H1 (cell line): ENCODE measurements around the gene IFNL2. TPM values are rescaled to one million over a fixed set of nuclear protein-coding genes. Genes with fewer than 3 reads are reported as not detected.

Source experiments
- CTCF ChIA-PET: fragments of 300-600 bp; sonication (Branson Sonifier 250); formaldehyde crosslinking; loops from one replicate; lab custom pipeline; 2021; ENCODE audit not compliant: partially characterized antibody; lab: Charles Lee
- POLR2A ChIA-PET: fragments of 300-600 bp; sonication (Branson Sonifier 250); formaldehyde crosslinking; loops from one replicate; lab custom pipeline; 2021; ENCODE audit warnings: inconsistent platforms; ENCODE audit not compliant: partially characterized antibody; lab: Charles Lee
- DNase-seq, 2 experiments: peaks; one replicate each; pipeline versions ENCODE4 v3.0.0 to v3.0.0-alpha.2; 2010 to 2022; ENCODE audit warnings: low spot score in 2 of 2, low read depth in 1 of 2, mixed read lengths in 1 of 2
- FAIRE-seq: peaks from 2 replicates; lab custom pipeline; 2011; peaks lifted over from hg19 to GRCh38; lab: Jason Lieb, UNC
- H2AFZ ChIP-seq: 2 replicates; pipeline ENCODE4 v1.8.1; 2012; ENCODE audit warnings: low read length, inconsistent platforms
- H2AK5ac ChIP-seq: 2 replicates; pipeline ENCODE4 v1.6.1; 2013; ENCODE audit warnings: low read depth, low read length
- H2BK120ac ChIP-seq: replicated peaks from 2 replicates; pipeline ENCODE3; 2013; ENCODE audit warnings: low read depth, low read length, inconsistent platforms
- H2BK12ac ChIP-seq: 2 replicates; pipeline ENCODE4 v1.6.1; 2013; ENCODE audit warnings: low read depth, low read length
- H2BK15ac ChIP-seq: 2 replicates; pipeline ENCODE4 v1.6.1; 2013; ENCODE audit warnings: low read length
- H2BK20ac ChIP-seq: 2 replicates; pipeline ENCODE4 v1.6.1; 2013; ENCODE audit warnings: low read length
- H2BK5ac ChIP-seq: 2 replicates; pipeline ENCODE4 v1.6.1; 2013; ENCODE audit warnings: low read depth, low read length
- H3K14ac ChIP-seq: 2 replicates; pipeline ENCODE4 v1.6.1; 2013; ENCODE audit warnings: inconsistent platforms; ENCODE audit not compliant: insufficient read length
- H3K18ac ChIP-seq: 2 replicates; pipeline ENCODE4 v1.6.1; 2013; ENCODE audit warnings: low read length; ENCODE audit errors: extremely low read depth
- H3K23ac ChIP-seq: 2 replicates; pipeline ENCODE4 v1.6.1; 2013; ENCODE audit warnings: inconsistent platforms; ENCODE audit not compliant: insufficient read length
- H3K23me2 ChIP-seq: 2 replicates; pipeline ENCODE4 v1.6.1; 2013; ENCODE audit warnings: low read depth, low read length
- H3K27ac ChIP-seq: 2 replicates; pipeline ENCODE4 v1.6.1; 2011; ENCODE audit warnings: low read depth, low read length, inconsistent platforms
- H3K27me3 ChIP-seq, 4 experiments: replicated peaks in 1 of 4; 1 replicate in 1 of 4; 2 replicates in 3 of 4; pipeline versions ENCODE4 v1.6.1 to v1.8.1; 2011 to 2013; ENCODE audit warnings: low read length in 3 of 4, mild to moderate bottlenecking in 3 of 4, inconsistent platforms in 2 of 4, mixed read lengths in 2 of 4, moderate library complexity in 1 of 4; ENCODE audit not compliant: control insufficient read depth in 3 of 4, insufficient read depth in 3 of 4; ENCODE audit errors: extremely low read depth in 1 of 4
- H3K36me3 ChIP-seq, 4 experiments: 2 replicates each; pipeline versions ENCODE4 v1.6.1 to v1.8.1; 2011 to 2013; ENCODE audit warnings: mild to moderate bottlenecking in 4 of 4, low read length in 3 of 4, moderate library complexity in 2 of 4, control low read depth in 1 of 4, inconsistent platforms in 1 of 4; ENCODE audit not compliant: insufficient read depth in 4 of 4, control insufficient read depth in 2 of 4
- H3K4ac ChIP-seq: replicated peaks from 2 replicates; pipeline ENCODE3; 2013; ENCODE audit warnings: low read length, low read depth, mixed read lengths, inconsistent platforms; ENCODE audit not compliant: insufficient read length
- H3K4me1 ChIP-seq, 4 experiments: replicated peaks in 1 of 4; 1 replicate in 1 of 4; 2 replicates in 3 of 4; pipeline versions ENCODE4 v1.6.1 to v1.8.1; 2011 to 2013; ENCODE audit warnings: low read length in 3 of 4, inconsistent platforms in 2 of 4, mixed read lengths in 1 of 4; ENCODE audit not compliant: insufficient read depth in 4 of 4, control insufficient read depth in 3 of 4
- H3K4me2 ChIP-seq, 2 experiments: 2 replicates each; pipeline versions ENCODE4 v1.6.1 to v1.8.1; 2011 to 2013; ENCODE audit warnings: low read depth in 2 of 2, low read length in 2 of 2, control low read depth in 1 of 2, inconsistent platforms in 1 of 2, mild to moderate bottlenecking in 1 of 2; ENCODE audit not compliant: insufficient read depth in 1 of 2
- H3K4me3 ChIP-seq, 4 experiments: fragments of 200-600, 300-600 bp in 1 of 4; sonication (generic), shearing (Covaris generic), sonication (Bioruptor Twin) in 1 of 4; 2 replicates each; pipeline versions ENCODE4 v1.5.1 to v1.8.1; 2011 to 2016; ENCODE audit warnings: low read length in 4 of 4, low read depth in 3 of 4, control low read depth in 2 of 4, inconsistent platforms in 2 of 4, mild to moderate bottlenecking in 2 of 4, mixed read lengths in 1 of 4, moderate library complexity in 1 of 4; ENCODE audit not compliant: insufficient read depth in 2 of 4; ENCODE audit errors: extremely low read depth in 1 of 4
- H3K56ac ChIP-seq: replicated peaks from 2 replicates; pipeline ENCODE3; 2013; ENCODE audit warnings: low read depth, mild to moderate bottlenecking, mixed read lengths, low read length, inconsistent platforms; ENCODE audit not compliant: insufficient read length
- H3K79me1 ChIP-seq: 2 replicates; pipeline ENCODE4 v1.6.1; 2013; ENCODE audit warnings: low read depth, low read length, control low read depth
- H3K79me2 ChIP-seq, 2 experiments: 2 replicates each; pipeline versions ENCODE4 v1.6.1 to v1.8.1; 2012 to 2013; ENCODE audit warnings: low read length in 2 of 2, mild to moderate bottlenecking in 2 of 2, inconsistent platforms in 1 of 2; ENCODE audit not compliant: insufficient read depth in 2 of 2, control insufficient read depth in 1 of 2
- H3K9ac ChIP-seq, 4 experiments: replicated peaks in 1 of 4; 1 replicate in 1 of 4; 2 replicates in 3 of 4; pipeline versions ENCODE4 v1.6.1 to v1.8.1; 2011 to 2013; ENCODE audit warnings: low read depth in 3 of 4, low read length in 3 of 4, control low read depth in 2 of 4, mild to moderate bottlenecking in 2 of 4, moderate library complexity in 2 of 4, inconsistent platforms in 1 of 4; ENCODE audit errors: extremely low read depth in 1 of 4
- H3K9me3 ChIP-seq, 2 experiments: 2 replicates each; pipeline versions ENCODE4 v1.6.1 to v1.8.1; 2012 to 2013; ENCODE audit warnings: mild to moderate bottlenecking in 2 of 2, moderate library complexity in 2 of 2, control low read depth in 1 of 2, inconsistent platforms in 1 of 2, low read depth in 1 of 2, low read length in 1 of 2, mixed read lengths in 1 of 2; ENCODE audit not compliant: insufficient read depth in 2 of 2
- H4K20me1 ChIP-seq, 2 experiments: replicated peaks in 1 of 2; 2 replicates each; pipeline versions ENCODE3 to v1.8.1; 2011 to 2013; ENCODE audit warnings: inconsistent platforms in 2 of 2, low read length in 2 of 2, mild to moderate bottlenecking in 1 of 2; ENCODE audit not compliant: insufficient read depth in 2 of 2, control insufficient read depth in 1 of 2
- H4K5ac ChIP-seq: 2 replicates; pipeline ENCODE4 v1.6.1; 2013; ENCODE audit warnings: low read length, low read depth, mixed read lengths, inconsistent platforms; ENCODE audit not compliant: insufficient read length
- H4K8ac ChIP-seq: 2 replicates; pipeline ENCODE4 v1.8.0; 2013; ENCODE audit warnings: mild to moderate bottlenecking, moderate library complexity, low read length, inconsistent platforms; ENCODE audit not compliant: insufficient read depth; ENCODE audit errors: extremely low read depth
- H4K91ac ChIP-seq: replicated peaks from 2 replicates; pipeline ENCODE3; 2013; ENCODE audit warnings: low read length, mixed read lengths, inconsistent platforms; ENCODE audit not compliant: insufficient read length
- KDM1A ChIP-seq: fragments of 200-600, 300-600 bp; sonication (generic); IDR thresholded peaks from 2 replicates; pipeline ENCODE4 v1.7.1; 2016; ENCODE audit warnings: mild to moderate bottlenecking, low read length, borderline replicate concordance
- TAF1 ChIP-seq: IDR thresholded peaks from 2 replicates; pipeline ENCODE4 v1.6.1; 2011; ENCODE audit warnings: mild to moderate bottlenecking, low read depth, low read length
- WGBS, 2 experiments: shearing (Covaris generic) in 1 of 2; methylation state at CpG; one replicate each; pipeline versions ENCODE4 v1.1.6 to v1.1.7; 2013 to 2015; ENCODE audit warnings: low lambda C conversion rate in 2 of 2, mixed read lengths in 2 of 2, inconsistent platforms in 1 of 2, low coverage in 1 of 2, missing lambda C conversion rate in 1 of 2; ENCODE audit not compliant: insufficient replicate concordance in 2 of 2, insufficient coverage in 1 of 2, insufficient read length in 1 of 2; ENCODE audit errors: extremely low coverage in 1 of 2, missing lambda C conversion rate in 1 of 2; 5-methylcytosine and 5-hydroxymethylcytosine counted together
- polyA plus RNA-seq, 7 experiments: library from polyadenylated mRNA; depleted of rRNA in 3 of 7; stranded (reverse) in 5 of 7; unstranded in 2 of 7; fragments of >200 nt in 5 of 7; fragments of 200-250 nt in 2 of 7; gene quantifications; 1 replicate in 5 of 7; 2 replicates in 1 of 7; 4 replicates in 1 of 7; pipeline versions ENCODE4 v1.2.1 to v1.2.3, GENCODE V29; 2011 to 2013; ENCODE audit warnings: missing spikeins in 2 of 7, mixed read lengths in 2 of 7
- total RNA-seq: library from RNA; stranded (reverse); fragmentation: NEBNext Ultra II Directional; extraction: Animal tissue kit (Norgen Biotek cat#: 25700); gene quantifications from 2 replicates; pipeline ENCODE4 v1.2.1, GENCODE V29; 2021

IFNL2 gene
- total and polyA plus RNA-seq, 2 of the 8 experiments (the other 6 are each of a cell fraction or from before 2014, with no cell fraction given), result not detected

DNA sequence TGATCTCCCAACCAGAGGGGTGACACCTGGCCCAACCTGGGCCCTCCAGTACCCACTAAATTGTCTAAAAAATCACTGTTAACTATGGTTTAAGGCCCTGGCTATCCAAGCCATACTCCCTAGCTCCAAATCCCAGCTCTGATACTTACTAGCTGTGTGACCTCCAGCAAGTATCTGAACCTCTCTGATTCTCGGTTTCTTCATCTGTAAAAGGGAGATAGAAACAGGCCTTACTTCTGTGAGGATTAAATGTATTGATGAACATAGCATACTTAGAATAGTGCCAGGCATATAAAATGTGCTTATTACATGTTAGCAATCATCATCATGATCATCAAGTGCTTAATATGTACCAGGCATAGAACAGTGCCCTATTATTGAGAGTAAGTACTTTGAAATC, 47.7 kb downstream of the IFNL2 start:
- H2BK15ac ChIP-seq, result no peak overlapping the region
- no peak overlapping the region for H2AFZ ChIP-seq
- no peak overlapping the region for H3K4me2 ChIP-seq
- H3K4ac ChIP-seq, result no peak overlapping the region
- no peak for TF ChIP-seq TAF1
- TF ChIP-seq KDM1A, result 0 out of 2 replicates have a peak, but pooled peaks have one; percentile 33
- no peak overlapping the region for H4K8ac ChIP-seq
- H2BK120ac ChIP-seq, result no peak overlapping the region
- H3K18ac ChIP-seq, result no peak overlapping the region
- no peak overlapping the region for H3K56ac ChIP-seq
- peaks cover 0 to 7% of the 10 kb centered on the region in 2 experiments for H4K20me1 ChIP-seq
- no peak overlapping the region for H2BK12ac ChIP-seq
- no peak overlapping the region for H2AK5ac ChIP-seq
- H3K79me2 ChIP-seq, result no peaks in the 10 kb centered on the region
- no peak overlapping the region for H3K14ac ChIP-seq
- no peak overlapping the region for H4K5ac ChIP-seq
- no peak overlapping the region for H3K9ac ChIP-seq
- DNase-seq (no peak), FAIRE-seq (no peak)
- H3K23ac ChIP-seq, result no peak overlapping the region
- H3K9me3 ChIP-seq, result no peaks in the 10 kb centered on the region
- H3K36me3 ChIP-seq, result peaks cover 0 to 15% (median 1%) of the 10 kb centered on the region in 4 experiments; a peak in 3 of 8 replicates
- no peak overlapping the region for H2BK5ac ChIP-seq
- peaks cover 5% of the 10 kb centered on the region; the same call in 1 of the 2 replicates for H3K23me2 ChIP-seq
- WGBS, 2 experiments, result 100% methylated on average over 1 of the region's 1 CpG; no CpG with 5 or more reads in 1 of the 2 experiments
- POLR2A ChIA-PET, result no interaction called here
- no peaks in the 10 kb centered on the region for H3K79me1 ChIP-seq
- H4K91ac ChIP-seq, result no peak overlapping the region
- H3K4me1 ChIP-seq, result peaks cover 2 to 8% (median 3%) of the 10 kb centered on the region in 4 experiments; a peak in 6 of 7 replicates
- no peak overlapping the region for H2BK20ac ChIP-seq
- peaks cover 0 to 13% (median 9%) of the 10 kb centered on the region in 4 experiments; a peak in 3 of 7 replicates for H3K27me3 ChIP-seq
- CTCF ChIA-PET, result interaction anchor here (0.7 to 2.9 kb wide), 3 partner anchors 11 to 104 kb away, joined by 3 to 8 read pairs (median 7); no protein-coding TSS in a partner anchor
- no peak overlapping the region for H3K27ac ChIP-seq
- H3K4me3 ChIP-seq, result no peak overlapping the region
